ENCODE results near the gene ETNK1.

Gene ETNK1

DNA sequence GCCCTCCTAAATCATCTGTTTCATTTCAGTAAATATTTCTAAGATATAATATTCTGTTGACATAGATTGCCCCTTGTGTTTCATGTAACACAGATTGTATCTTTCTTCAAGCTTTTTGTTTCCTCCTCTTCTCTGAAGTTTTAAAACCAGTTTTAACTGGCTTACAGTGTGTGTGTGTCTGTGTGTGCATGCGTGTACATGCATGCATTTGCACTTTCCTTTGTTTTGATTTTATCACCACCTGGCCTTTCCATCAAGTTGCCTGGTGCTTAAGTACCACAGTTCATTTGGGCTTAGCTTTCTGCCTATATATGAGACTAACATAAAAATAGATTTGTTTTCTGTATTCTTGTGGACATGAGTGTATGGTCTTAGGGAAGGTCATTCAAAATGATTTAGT, 31.9 kb downstream of the ETNK1 start:
- TF ChIP-seq, protein P1, sequence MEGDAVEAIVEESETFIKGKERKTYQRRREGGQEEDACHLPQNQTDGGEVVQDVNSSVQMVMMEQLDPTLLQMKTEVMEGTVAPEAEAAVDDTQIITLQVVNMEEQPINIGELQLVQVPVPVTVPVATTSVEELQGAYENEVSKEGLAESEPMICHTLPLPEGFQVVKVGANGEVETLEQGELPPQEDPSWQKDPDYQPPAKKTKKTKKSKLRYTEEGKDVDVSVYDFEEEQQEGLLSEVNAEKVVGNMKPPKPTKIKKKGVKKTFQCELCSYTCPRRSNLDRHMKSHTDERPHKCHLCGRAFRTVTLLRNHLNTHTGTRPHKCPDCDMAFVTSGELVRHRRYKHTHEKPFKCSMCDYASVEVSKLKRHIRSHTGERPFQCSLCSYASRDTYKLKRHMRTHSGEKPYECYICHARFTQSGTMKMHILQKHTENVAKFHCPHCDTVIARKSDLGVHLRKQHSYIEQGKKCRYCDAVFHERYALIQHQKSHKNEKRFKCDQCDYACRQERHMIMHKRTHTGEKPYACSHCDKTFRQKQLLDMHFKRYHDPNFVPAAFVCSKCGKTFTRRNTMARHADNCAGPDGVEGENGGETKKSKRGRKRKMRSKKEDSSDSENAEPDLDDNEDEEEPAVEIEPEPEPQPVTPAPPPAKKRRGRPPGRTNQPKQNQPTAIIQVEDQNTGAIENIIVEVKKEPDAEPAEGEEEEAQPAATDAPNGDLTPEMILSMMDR (conservative IDR thresholded peaks at IDR 0.05): no peak
- H3K27ac ChIP-seq: no peak overlapping the region

- no peak overlapping the region for H3K27ac ChIP-seq
- TF ChIP-seq, protein P1 (conservative IDR thresholded peaks at IDR 0.05): no peak
These were observed 32.6 kb downstream of the ETNK1 start for GRCh38 chr12:22657538-22657937.

- H3K27ac ChIP-seq: no peak overlapping the region
- TF ChIP-seq, protein P1 (conservative IDR thresholded peaks at IDR 0.05): no peak
These were observed 33.2 kb downstream of the ETNK1 start for GRCh38 chr12:22658214-22658613.

- TF ChIP-seq, protein P1 (conservative IDR thresholded peaks at IDR 0.05): no peak
- no peak overlapping the region for H3K27ac ChIP-seq
These were observed 37.4 kb downstream of the ETNK1 start for GRCh38 chr12:22662356-22662755.

- TF ChIP-seq, protein P1 (conservative IDR thresholded peaks at IDR 0.05): no peak
- H3K27ac ChIP-seq: no peak overlapping the region
These were observed 40.5 kb downstream of the ETNK1 start for GRCh38 chr12:22665476-22665875.

- H3K27ac ChIP-seq: no peak overlapping the region
- TF ChIP-seq, protein P1 (conservative IDR thresholded peaks at IDR 0.05): no peak
These were observed 42.2 kb downstream of the ETNK1 start for GRCh38 chr12:22667122-22667521.

GRCh38 chr12:22668441-22668840, 43.5 kb downstream of the ETNK1 start:
- TF ChIP-seq, protein P1 (conservative IDR thresholded peaks at IDR 0.05): no peak
- no peak overlapping the region for H3K27ac ChIP-seq

- H3K27ac ChIP-seq: no peak overlapping the region
- TF ChIP-seq, protein P1 (conservative IDR thresholded peaks at IDR 0.05): peak; percentile 58
These were observed 45.8 kb downstream of the ETNK1 start for GRCh38 chr12:22670762-22671161.
